Parathyroid adenoma (tissue), 2 donors: ENCODE measurements around the gene NDUFV3.
"Not testable (repeated sequence)": the region's sequence is repeated elsewhere in the genome, so short reads cannot be mapped to it uniquely, and the experiment has no call there.

ENCODE experiments used
- H2AFZ ChIP-seq: fragments of 300-600 bp; sonication (generic); one replicate; pipeline ENCODE4 v1.7.0; 2017; ENCODE audit warnings: antibody characterized with exemption, mild to moderate bottlenecking
- H3K27ac ChIP-seq: fragments of 300-600 bp; sonication (generic); one replicate; pipeline ENCODE4 v1.7.0; 2017
- H3K27me3 ChIP-seq: fragments of 300-600 bp; sonication (generic); one replicate; pipeline ENCODE4 v1.7.0; 2017; ENCODE audit warnings: low read length; ENCODE audit not compliant: control insufficient read depth, insufficient read depth
- H3K36me3 ChIP-seq: fragments of 300-600 bp; sonication (generic); one replicate; pipeline ENCODE4 v1.7.0; 2017; ENCODE audit warnings: low read length; ENCODE audit not compliant: control insufficient read depth, insufficient read depth
- H3K4me1 ChIP-seq: fragments of 300-600 bp; sonication (generic); one replicate; pipeline ENCODE4 v1.7.0; 2017; ENCODE audit warnings: control low read depth
- H3K4me2 ChIP-seq: fragments of 300-600 bp; sonication (generic); one replicate; pipeline ENCODE4 v1.7.0; 2017; ENCODE audit warnings: low read length
- H3K4me3 ChIP-seq: fragments of 300-600 bp; sonication (generic); one replicate; pipeline ENCODE4 v1.7.0; 2017; ENCODE audit warnings: low read depth, low read length
- H3K79me2 ChIP-seq: fragments of 300-600 bp; sonication (generic); one replicate; pipeline ENCODE4 v1.7.0; 2017; ENCODE audit warnings: control low read depth
- H3K9ac ChIP-seq: fragments of 300-600 bp; sonication (generic); one replicate; pipeline ENCODE4 v1.7.0; 2017; ENCODE audit warnings: mild to moderate bottlenecking
- H3K9me3 ChIP-seq: fragments of 300-600 bp; sonication (generic); one replicate; pipeline ENCODE4 v1.7.0; 2017; ENCODE audit warnings: low read length; ENCODE audit not compliant: control insufficient read depth
- TF ChIP-seq, protein P1 (sequence below): fragments of 300-600 bp; sonication (generic); IDR thresholded peaks from one replicate; pipeline ENCODE4 v1.7.0; 2017; ENCODE audit warnings: antibody characterized with exemption, mild to moderate bottlenecking
- donor health status: primary hyperparathyroidism.

NDUFV3 gene

DNA sequence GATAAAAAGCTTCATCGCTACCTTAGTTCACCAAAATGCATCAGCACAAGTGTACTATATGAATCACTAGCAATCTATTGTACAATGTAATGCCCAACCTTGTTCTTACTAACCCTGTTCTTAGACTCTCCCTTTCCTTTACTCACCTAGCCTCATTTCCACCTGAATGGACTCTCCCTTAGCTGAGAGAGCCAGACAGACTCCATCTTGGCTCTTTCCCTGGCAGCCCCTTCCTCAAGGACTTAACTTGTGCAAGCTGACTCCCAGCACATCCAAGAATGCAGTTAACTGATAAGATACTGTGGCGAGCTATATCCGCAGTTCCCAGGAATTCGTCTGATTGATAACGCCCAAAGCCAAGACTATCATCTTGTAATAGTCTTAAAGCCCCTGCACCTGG, 43.3 kb downstream of the NDUFV3 start:
- not testable (repeated sequence) for H3K27ac ChIP-seq, H3K79me2 ChIP-seq, H3K4me3 ChIP-seq, H3K36me3 ChIP-seq, H3K9ac ChIP-seq, H2AFZ ChIP-seq, H3K27me3 ChIP-seq, H3K9me3 ChIP-seq, H3K4me2 ChIP-seq, H3K4me1 ChIP-seq

DNA sequence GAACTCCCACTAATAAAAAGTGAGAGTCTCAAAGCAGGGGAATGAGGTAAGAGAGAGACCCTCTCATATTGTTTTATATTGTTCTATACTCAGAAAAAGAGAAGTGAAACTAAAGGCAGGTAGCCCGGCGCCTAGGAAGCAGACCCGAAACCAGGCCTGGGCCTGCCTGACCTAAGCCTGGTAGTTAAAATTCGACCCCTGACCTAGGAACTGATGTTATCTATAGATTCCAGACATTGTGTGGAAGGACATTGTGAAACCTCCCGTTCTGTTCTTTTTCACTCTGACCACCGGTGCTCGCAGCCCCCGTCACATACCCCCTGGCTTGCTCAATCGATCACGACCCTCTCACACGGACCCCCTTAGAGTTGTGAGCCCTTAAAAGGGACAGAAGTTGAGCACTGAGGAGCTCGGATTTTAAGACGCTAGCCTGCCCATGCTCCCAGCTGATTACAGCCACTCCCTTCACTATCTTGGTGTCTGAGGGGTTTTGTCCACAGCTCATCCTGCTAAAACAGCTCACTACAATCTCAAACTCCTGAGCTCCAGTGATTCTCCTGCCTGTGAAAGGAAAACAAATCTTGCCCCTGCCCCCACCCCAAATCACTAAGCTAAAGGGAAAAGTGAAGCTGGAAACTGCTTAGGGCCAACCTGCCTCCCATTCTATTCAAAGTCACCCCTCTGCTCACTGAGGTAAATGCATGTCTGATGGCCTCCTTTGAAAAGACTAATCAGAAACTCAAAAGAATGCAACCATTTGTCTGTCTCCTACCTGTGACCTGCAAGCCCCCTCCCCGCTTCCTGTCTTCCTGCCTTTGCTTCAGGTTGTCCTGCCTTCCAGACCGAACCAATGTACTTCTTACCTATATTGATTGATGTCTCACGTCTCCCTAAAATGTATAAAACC, 44.2 kb downstream of the NDUFV3 start:
- H3K4me1 ChIP-seq, H3K27ac ChIP-seq: not testable (repeated sequence)

DNA sequence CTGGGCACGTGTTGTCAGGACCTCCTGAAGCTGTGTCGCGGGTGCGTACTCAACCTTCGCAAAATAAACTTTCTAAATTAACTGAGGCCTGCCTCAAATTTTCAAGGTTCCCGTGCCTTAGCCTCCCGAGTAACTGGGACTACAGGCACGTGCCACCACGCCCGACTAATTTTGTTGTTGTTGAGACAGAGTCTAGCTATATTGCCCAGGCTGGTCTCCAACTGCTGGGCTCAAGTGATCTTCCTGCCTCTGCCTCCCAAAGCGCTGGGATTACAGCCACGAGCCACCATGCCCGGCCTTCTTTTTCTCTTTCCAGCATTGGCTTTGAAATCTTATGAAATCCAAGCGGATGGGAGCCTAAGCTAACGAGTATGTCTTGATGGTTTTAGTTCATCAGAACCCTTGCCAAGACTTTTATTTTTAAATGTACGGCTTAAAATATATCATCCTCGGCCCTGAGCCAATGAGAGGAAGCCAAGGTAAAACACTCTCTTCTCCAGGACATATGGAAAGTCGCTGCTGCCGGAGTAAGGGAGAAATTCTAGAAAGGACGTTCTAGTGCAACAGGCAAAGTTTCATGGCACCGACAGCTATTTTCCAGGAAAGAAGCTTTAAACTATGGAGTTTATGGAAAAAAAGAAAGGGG, 45.0 kb downstream of the NDUFV3 start:
- TF ChIP-seq, protein P1, sequence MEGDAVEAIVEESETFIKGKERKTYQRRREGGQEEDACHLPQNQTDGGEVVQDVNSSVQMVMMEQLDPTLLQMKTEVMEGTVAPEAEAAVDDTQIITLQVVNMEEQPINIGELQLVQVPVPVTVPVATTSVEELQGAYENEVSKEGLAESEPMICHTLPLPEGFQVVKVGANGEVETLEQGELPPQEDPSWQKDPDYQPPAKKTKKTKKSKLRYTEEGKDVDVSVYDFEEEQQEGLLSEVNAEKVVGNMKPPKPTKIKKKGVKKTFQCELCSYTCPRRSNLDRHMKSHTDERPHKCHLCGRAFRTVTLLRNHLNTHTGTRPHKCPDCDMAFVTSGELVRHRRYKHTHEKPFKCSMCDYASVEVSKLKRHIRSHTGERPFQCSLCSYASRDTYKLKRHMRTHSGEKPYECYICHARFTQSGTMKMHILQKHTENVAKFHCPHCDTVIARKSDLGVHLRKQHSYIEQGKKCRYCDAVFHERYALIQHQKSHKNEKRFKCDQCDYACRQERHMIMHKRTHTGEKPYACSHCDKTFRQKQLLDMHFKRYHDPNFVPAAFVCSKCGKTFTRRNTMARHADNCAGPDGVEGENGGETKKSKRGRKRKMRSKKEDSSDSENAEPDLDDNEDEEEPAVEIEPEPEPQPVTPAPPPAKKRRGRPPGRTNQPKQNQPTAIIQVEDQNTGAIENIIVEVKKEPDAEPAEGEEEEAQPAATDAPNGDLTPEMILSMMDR: no peak
- no peaks in the 10 kb centered on the region for H3K36me3 ChIP-seq
- no peaks in the 10 kb centered on the region for H3K4me1 ChIP-seq

More for the DNA sequence above, 44.2 kb downstream of the NDUFV3 start:
- not testable (repeated sequence) for H3K9ac ChIP-seq, H3K36me3 ChIP-seq, H3K27me3 ChIP-seq, H3K4me2 ChIP-seq, H3K79me2 ChIP-seq, H3K4me3 ChIP-seq, H2AFZ ChIP-seq, H3K9me3 ChIP-seq

DNA sequence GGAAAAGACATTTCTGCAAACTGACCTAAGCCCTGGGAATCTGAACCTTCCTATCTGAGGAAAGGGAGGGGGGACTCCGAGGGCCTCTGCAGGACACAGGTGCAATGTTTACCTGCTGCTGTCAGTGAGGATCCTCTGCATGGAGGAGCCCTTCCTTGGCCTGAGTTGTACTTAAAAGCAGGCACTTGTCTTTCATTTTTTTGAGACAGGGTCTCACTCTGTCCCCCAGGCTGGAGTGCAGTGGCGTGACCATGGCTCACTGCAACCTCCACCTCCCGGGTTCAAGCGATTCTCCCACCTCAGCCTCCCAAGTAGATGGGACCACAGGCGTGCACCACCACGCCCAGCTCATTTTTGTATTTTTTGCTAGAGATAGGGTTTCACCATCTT, 45.5 kb downstream of the NDUFV3 start:
- H3K79me2 ChIP-seq, H3K9me3 ChIP-seq, H3K27ac ChIP-seq, H2AFZ ChIP-seq, H3K4me2 ChIP-seq, H3K36me3 ChIP-seq, H3K9ac ChIP-seq, H3K4me3 ChIP-seq, H3K27me3 ChIP-seq, H3K4me1 ChIP-seq: not testable (repeated sequence)

More for the DNA sequence above, 45.0 kb downstream of the NDUFV3 start:
- H3K27me3 ChIP-seq: no peaks in the 10 kb centered on the region
- H3K9me3 ChIP-seq: no peaks in the 10 kb centered on the region
- H3K79me2 ChIP-seq: no peaks in the 10 kb centered on the region
- H3K9ac ChIP-seq: no peak overlapping the region
- H3K27ac ChIP-seq: no peak overlapping the region
- H3K4me3 ChIP-seq: no peak overlapping the region
- no peak overlapping the region for H3K4me2 ChIP-seq
- H2AFZ ChIP-seq: no peak overlapping the region

DNA sequence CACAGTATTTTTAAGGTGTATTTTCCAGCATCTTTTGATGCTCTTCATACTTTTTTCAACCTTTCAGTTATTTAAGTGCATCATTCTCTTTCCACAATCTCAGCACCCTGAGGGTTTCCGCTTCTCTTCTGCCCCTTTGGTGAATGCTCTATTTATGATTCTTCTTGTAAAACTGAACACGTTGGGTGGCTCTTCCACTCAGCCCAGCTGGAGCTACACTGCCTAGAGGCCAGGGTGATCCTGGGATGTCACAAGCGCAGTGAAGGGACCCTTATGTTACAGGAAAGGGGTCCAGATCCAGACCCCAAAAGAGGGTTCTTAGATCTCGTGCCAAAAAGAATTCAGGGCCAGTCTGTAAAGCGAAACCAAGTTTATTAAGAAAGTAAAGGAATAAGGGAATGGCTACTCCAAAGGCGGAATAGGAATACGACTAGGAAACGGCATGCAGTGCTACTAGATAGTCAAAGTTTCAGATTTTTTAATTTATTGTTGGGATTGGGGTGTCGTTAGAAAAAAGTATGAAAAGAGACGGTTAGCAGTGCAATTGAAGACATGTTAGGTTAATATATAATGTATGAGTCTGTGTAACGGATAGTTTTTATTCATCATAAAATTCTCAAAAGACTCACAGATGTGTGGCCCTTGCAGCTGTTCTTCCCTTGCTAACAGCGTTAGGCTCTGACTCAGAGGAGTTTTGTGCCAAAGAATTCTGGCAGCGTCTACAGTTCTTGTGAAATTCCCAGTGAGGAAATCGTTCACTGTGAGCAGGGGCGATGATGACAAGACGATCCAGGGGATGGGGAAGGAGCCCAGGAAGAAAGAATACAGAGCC, 46.7 kb downstream of the NDUFV3 start:
- TF ChIP-seq, protein P1: no peak
- Histone ChIP-seq H3K36me3 (no peaks in the 10 kb centered on the region), H3K4me1 (no peaks in the 10 kb centered on the region), H3K9me3 (no peaks in the 10 kb centered on the region), H3K27me3 (no peaks in the 10 kb centered on the region), H3K4me2 (no peak overlapping the region), H3K27ac (no peak overlapping the region), H3K4me3 (no peak overlapping the region), H3K9ac (no peak overlapping the region), H3K79me2 (no peaks in the 10 kb centered on the region), H2AFZ (no peak overlapping the region)

DNA sequence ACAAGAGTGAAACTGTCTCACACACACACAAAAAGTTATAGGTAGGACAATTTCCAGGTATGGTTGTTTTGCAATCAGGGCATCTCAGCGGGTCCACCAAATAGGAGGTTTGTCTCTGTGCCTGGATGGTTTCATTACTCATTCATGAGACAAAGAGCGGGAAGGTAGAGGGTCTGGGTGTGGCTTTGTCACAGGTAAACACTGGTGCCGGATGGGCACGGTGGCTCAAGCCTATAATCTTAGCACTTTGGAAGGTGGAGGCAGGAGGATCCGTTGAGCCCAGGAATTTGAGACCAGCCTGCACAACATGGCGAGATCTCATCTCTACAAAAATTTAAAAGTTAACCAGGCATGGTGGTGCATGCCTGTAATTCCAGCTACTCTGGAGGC, 48.6 kb downstream of the NDUFV3 start:
- no peaks in the 10 kb centered on the region for H3K4me1 ChIP-seq
- no peak overlapping the region for H3K4me2 ChIP-seq
- H3K36me3 ChIP-seq: no peaks in the 10 kb centered on the region
- H3K9me3 ChIP-seq: no peaks in the 10 kb centered on the region
- H3K4me3 ChIP-seq: no peak overlapping the region
- no peak overlapping the region for H2AFZ ChIP-seq
- TF ChIP-seq, protein P1: no peak
- no peaks in the 10 kb centered on the region for H3K27me3 ChIP-seq
- no peaks in the 10 kb centered on the region for H3K79me2 ChIP-seq
- no peak overlapping the region for H3K27ac ChIP-seq
- no peak overlapping the region for H3K9ac ChIP-seq
